Uterus (tissue), 4 donors: ENCODE data around the gene FLNB. TPM values are rescaled to one million over a fixed set of nuclear protein-coding genes. Genes with fewer than 3 reads are reported as not detected.

ENCODE experiments used
- DNase-seq, 2 donors: peaks; one replicate each; pipeline ENCODE4 v3.0.0-alpha.2; 2019 to 2020
- H3K27ac ChIP-seq, 2 donors: fragments of 200-600 bp; sonication (generic); 1 replicate in 1 of 2; 2 replicates in 1 of 2; pipeline ENCODE4 v1.5.1; 2016 to 2018
- H3K27me3 ChIP-seq, 2 donors: fragments of 200-600 bp; sonication (generic); one replicate each; pipeline ENCODE4 v1.5.1; 2018 to 2019; ENCODE audit warnings: control low read depth in 1 of 2
- H3K36me3 ChIP-seq, 2 donors: fragments of 200-600 bp; sonication (generic); one replicate each; pipeline ENCODE4 v1.5.1; 2019; ENCODE audit warnings: control low read depth in 1 of 2
- H3K4me1 ChIP-seq, 2 donors: fragments of 200-600 bp; sonication (generic); one replicate each; pipeline ENCODE4 v1.5.1; 2018 to 2019; ENCODE audit warnings: control low read depth in 1 of 2
- H3K4me3 ChIP-seq, 2 donors: fragments of 200-600 bp; sonication (generic); 1 replicate in 1 of 2; 2 replicates in 1 of 2; pipeline ENCODE4 v1.5.1; 2018 to 2019; ENCODE audit warnings: mild to moderate bottlenecking in 1 of 2
- H3K9me3 ChIP-seq, 2 donors: fragments of 200-600 bp; sonication (generic); one replicate each; pipeline ENCODE4 v1.5.1; 2019; ENCODE audit warnings: control low read depth in 1 of 2
- CTCF ChIP-seq, 4 experiments: fragments of 200-600 bp in 2 of 4; fragments of 450-650 bp in 2 of 4; sonication (generic) in 2 of 4; IDR thresholded peaks; one replicate each; pipeline ENCODE4 v1.5.1; 2016 to 2019; ENCODE audit warnings: antibody characterized with exemption in 4 of 4, mild to moderate bottlenecking in 2 of 4, moderate library complexity in 1 of 4
- POLR2A ChIP-seq, 2 donors: fragments of 450-650 bp; IDR thresholded peaks; one replicate each; pipeline ENCODE4 v1.6.1; 2016; ENCODE audit warnings: antibody characterized with exemption in 2 of 2, mild to moderate bottlenecking in 1 of 2, moderate library complexity in 1 of 2
- intact Hi-C: fragments of 100-400 bp; cut with DNase I; formaldehyde crosslinking; loops from one replicate; pipeline ENCODE4 v1.15.1; 2023; ENCODE audit warnings: low total_unique reads
- total RNA-seq, 4 donors: library from RNA; depleted of rRNA in 3 of 4; stranded (reverse); fragments of >200 nt in 3 of 4; gene quantifications; one replicate each; pipeline versions ENCODE4 v1.1.0 to v1.2.4, GENCODE V29; 2014 to 2023
- donor health status: DM: yes; HTN: yes; CAD: no.

FLNB gene
- total RNA-seq, 4 donors from 2014 or later = 52.4 to 283 (median 148) TPM

DNA sequence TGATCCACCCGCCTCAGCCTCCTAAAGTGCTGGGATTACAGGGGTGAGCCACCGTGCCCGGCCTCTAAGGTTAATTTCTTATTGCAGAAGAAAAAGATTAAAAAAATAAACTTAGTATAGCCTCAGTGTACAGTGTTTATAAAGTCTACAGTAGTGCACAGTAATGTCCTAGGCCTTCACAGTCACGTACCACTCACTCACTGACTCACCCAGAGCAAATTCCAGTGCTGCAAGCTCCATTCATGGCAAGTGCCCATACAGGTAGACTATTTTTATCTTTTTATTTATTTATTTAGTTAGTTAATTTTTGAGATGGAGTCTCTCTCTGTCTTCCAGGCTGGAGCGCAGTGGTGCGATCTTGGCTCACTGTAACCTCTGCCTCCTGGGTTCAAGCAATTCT is 3.2 kb upstream of the FLNB start:
- TF ChIP-seq CTCF (IDR thresholded peaks at IDR 0.05) (no peak), POLR2A (IDR thresholded peaks at IDR 0.05) (no peak)
- DNase-seq = no peak
- Histone ChIP-seq H3K4me1 (no peaks in the 10 kb centered on the region), H3K9me3 (no peaks in the 10 kb centered on the region), H3K36me3 (no peaks in the 10 kb centered on the region), H3K27me3 (no peaks in the 10 kb centered on the region), H3K27ac (no peak overlapping the region), H3K4me3 (no peak overlapping the region)
- intact Hi-C loops = no loop called here

DNA sequence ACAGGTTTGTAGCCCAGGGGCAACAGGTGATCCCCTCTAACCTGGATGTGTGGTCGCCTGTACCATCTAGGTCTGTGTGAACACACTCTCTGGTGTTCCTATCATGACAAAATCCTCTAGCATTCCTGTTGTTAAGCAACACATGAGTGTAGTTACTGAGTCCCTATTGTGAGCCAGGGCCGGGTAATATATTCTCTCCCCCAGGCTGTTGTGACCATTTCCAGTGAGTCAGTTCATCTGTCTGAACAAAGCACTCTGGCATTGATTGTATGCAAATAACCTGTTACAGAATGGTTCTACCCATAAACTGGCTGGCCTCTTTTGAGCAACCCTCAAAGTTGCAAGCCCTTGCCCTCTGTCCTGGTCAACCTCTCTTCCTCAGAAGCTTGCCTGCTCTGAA is 2.6 kb upstream of the FLNB start:
- no peak overlapping the region for H3K27ac ChIP-seq

DNA sequence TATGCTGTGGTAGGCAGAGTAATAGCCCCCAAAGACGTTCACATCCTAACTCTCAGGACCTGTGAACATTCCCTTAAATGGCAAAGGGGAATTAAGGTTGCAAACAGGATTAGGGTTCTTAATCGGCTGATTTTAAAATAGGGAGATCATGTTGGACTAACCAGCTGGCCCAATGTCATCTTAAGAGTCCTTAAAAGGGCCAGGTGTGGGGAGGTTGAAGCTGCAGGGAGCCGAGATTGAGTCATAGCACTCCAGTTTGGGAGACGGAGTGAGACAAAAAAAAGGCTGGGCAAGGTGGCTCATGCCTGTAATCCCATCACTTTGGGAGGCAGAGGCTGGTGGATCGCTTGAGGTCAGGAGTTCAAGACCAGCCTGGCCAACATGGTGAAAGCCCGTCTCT is 1.6 kb upstream of the FLNB start:
- H3K36me3 ChIP-seq = no peaks in the 10 kb centered on the region
- H3K27me3 ChIP-seq = no peaks in the 10 kb centered on the region
- DNase-seq = no peak
- no peak overlapping the region for H3K27ac ChIP-seq
- H3K4me1 ChIP-seq = no peaks in the 10 kb centered on the region
- intact Hi-C loops = no loop called here
- H3K4me3 ChIP-seq = no peak overlapping the region
- no peaks in the 10 kb centered on the region for H3K9me3 ChIP-seq
- TF ChIP-seq POLR2A (IDR thresholded peaks at IDR 0.05) (no peak), CTCF (IDR thresholded peaks at IDR 0.05) (no peak)

More for the DNA sequence above, 2.6 kb upstream of the FLNB start:
- Histone ChIP-seq H3K4me3 (no peak overlapping the region), H3K4me1 (no peaks in the 10 kb centered on the region), H3K9me3 (no peaks in the 10 kb centered on the region), H3K36me3 (no peaks in the 10 kb centered on the region), H3K27me3 (no peaks in the 10 kb centered on the region)
- intact Hi-C loops = no loop called here
- DNase-seq = no peak
- no peak for TF ChIP-seq POLR2A (IDR thresholded peaks at IDR 0.05)
- no peak for TF ChIP-seq CTCF (IDR thresholded peaks at IDR 0.05)

DNA sequence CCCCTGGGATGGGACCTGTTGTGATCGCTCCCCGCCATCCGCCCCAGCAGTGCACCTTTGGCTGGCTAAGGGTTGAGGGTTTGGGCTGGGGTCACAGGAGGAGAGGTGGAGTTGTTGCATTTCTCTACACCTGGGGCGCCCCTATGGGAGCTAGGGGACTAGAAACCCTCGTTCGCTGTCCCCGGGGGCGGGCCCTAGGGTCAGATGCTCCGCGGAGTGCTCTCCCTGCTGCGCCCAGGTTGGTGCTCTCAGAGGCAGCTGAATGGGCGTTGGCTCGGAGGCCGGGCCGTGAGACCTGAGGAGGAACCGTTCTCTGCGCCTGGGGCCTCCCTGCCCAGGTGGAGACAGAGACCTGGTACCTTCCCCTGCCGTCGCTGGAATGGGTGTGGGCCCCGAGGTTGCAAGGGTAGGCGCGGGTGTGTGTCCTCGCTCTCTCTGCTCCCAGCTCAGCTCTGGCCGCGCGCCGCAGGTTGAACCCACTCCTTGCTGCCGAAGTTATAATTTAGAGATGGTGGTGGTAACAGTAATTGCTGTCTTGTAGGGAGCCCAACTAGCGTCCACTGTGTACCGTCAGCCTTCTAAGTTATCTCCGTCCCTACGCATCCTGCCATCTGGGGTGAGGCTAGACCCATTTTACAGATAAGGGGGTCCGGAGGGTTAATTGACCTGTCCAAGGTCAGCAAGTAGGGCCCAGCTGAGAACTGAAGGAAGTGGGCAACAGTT is 965 bp downstream of the FLNB start:
- Histone ChIP-seq H3K9me3 (no peaks in the 10 kb centered on the region), H3K27ac (peak overlapping the region; percentile 83 to 90), H3K4me1 (no peaks in the 10 kb centered on the region), H3K36me3 (no peaks in the 10 kb centered on the region), H3K4me3 (peak overlapping the region; percentile 71 to 95), H3K27me3 (no peaks in the 10 kb centered on the region)
- TF ChIP-seq POLR2A (IDR thresholded peaks at IDR 0.05) (no peak), CTCF (IDR thresholded peaks at IDR 0.05) (no peak)
- intact Hi-C loops = loop anchor here (2.0 kb wide), 1 partner anchor 166 kb away; no protein-coding TSS in a partner anchor
- no peak for DNase-seq

DNA sequence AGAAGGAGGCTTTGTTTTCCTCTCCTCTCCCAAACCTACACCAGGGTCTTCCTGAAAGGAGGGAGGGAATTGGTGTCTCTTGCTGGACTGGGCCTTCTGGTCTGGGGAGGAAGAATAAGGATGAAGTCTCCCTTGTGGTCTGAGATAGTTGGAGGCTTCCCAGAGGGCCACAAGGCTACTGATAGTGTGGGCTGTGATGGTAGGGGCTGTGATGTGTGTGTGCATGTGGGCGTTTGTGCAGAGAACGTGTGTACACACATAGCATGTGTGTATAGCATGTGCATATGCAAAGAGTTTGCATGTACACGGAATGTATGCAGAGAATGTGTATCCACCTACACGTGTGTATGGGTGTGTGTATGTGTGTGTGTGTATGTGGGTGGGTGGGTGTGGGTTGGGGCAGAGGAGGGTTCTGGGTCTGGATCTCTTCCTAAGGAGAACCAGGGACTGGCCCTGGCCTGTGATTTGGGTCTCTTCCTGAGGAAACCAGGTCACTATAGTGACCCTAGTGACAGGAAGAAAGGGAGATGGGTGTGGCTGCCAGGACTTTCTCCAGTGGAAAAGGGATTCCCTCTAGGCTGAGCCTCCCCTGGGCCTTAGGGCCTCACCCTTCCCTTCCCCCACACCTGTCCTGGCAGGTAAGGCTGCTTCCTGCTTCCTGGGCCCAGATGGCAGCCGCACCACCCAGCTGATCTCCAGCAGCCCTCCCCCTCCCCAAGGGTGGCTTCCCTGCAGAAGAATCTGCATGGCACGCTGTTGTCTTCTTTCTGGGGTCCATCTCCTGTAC is 1.7 kb downstream of the FLNB start:
- no peaks in the 10 kb centered on the region for H3K9me3 ChIP-seq
- DNase-seq = no peak
- peak overlapping the region; percentile 83 to 90 for H3K27ac ChIP-seq
- intact Hi-C loops = loop anchor here (2.0 to 5.0 kb wide), 2 partner anchors 52 to 165 kb away; no protein-coding TSS in a partner anchor
- no peaks in the 10 kb centered on the region for H3K27me3 ChIP-seq
- no peaks in the 10 kb centered on the region for H3K4me1 ChIP-seq
- peak overlapping the region; percentile 71 to 95 for H3K4me3 ChIP-seq
- no peaks in the 10 kb centered on the region for H3K36me3 ChIP-seq
- no peak for TF ChIP-seq POLR2A (IDR thresholded peaks at IDR 0.05)
- TF ChIP-seq CTCF (IDR thresholded peaks at IDR 0.05) = no peak
